NCI-H1048 (cell line): Measurements from ENCODE around the gene LDLRAD3.
"Not testable (repeated sequence)": the region's sequence is repeated elsewhere in the genome, so short reads cannot be mapped to it uniquely, and the experiment has no call there.

Experiments used
- DNase-seq: peaks from one replicate; lab custom pipeline; 2025; lab: John Stamatoyannopoulos, UW

Gene LDLRAD3

DNA sequence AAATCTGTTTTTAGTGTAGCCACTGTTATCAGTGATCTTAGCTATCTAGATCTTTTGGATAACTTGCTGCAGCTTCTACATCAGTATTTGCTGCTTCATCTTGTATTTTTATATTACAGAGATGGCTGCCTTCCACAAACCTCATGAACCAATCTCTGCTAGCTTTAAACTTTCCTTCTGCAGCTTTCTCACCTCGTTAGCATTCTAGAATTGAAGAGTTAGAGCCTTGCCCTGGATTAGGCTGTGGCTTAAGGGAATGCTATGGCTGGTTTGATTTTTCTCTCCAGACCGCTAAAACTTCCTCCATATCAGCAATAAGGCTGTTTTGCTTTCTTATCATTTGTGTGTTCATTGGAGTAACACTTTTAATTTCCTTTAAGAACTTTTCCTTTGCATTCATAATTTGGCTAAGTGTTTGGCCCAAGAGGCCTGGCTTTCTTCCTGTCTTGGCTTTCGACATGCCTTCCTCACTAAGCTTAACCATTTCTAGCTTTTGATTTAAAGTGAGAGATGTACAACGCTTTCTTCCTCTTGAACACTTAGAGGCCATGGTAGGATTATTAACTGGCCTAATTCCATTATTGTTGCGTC, 51.9 kb downstream of the LDLRAD3 start:
- no peak for DNase-seq

DNA sequence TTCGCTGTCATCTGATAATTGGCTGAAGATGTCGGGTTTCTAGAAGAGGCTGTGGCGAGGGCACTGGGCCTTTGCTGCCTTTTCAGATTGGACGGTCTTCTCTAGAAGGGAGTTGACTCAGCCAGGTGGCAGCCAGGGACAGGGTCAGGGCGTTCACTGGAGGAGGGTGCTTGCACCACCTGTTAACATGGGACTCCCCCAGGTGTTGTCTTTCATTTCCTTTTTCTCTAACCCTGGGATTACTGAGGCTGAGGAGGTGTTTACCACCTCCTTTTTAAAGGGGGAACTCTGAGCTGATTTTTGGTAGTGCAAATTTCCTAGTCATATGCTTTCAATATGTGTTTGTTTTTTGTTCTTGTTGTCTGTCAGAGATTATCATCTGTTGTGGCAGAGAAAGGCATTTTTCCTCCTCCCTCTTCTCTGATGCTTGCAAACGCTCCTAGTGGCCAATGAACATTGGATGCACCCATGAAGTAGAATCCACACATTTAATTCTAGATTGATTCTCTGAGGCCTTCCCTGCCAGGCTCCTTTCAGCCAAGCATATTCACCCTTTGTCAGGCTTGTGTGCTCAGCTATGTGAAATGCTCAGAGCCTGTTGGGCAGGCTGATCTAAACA, 54.1 kb downstream of the LDLRAD3 start:
- no peak for DNase-seq

DNA sequence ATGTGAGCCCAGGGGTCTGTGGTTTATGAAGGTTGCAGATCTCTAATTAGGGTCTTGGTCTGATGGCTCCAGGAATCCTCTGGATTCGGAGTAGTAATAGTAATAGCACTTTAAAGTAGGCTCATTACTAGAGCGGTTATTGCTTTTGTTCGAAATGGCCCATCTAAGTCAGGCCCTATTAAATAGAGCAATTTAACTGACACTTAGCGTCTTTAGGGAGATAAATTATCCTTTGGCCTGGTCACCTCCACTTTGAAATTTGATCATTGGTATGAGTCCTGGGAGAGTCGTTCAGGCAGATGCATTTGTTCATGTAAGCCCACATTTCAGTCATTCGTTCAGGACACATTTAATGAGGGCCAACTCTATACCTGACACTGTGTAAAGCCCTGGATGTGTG, 54.8 kb downstream of the LDLRAD3 start:
- no peak for DNase-seq

DNA sequence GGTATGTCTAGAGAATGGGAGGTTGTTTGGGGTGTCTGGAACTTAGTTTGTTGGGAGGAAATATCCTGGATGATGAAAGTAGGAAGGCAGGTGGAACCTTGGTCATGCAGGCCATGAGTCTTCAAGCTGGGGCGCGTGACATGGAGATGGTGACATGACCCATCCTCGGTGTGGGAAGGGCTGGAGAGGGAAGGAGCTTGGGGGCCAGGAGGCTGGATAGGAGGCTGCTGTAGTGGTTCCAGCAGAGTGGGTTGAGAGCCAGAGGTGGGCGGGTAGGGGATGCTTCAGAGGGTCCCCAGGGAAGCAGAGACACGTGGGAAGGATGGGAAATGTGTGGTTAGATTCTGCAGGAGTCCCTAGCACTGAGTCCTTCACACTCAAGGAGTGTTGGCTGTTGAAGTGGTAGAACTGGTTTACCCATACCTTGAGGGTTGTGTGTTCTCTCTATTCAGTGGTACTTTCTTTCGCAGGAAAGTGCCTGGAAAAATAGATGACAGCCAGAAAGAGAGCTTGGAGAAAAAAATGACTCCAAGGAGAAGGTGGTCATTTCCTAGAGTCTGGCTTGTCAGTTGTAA, 56.8 kb downstream of the LDLRAD3 start:
- DNase-seq = no peak

DNA sequence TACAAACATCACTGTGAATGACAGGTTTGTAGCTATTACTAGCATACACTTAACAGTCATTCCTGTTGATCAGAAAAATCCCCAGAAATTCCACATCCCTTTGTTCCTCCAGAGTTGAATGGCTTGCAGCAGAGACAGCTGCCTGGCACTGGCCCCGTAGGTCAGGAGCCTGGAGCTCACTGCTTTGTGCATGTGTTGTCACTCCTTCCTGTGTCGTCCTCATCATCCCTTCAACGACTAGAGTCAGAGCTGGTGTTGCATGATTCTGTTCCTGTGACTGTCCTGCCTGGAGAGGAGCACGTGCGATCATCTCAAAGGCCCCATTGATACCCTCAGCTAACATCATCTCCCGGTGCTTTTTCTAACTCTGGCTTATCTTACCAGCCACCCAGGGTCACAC, 58.3 kb downstream of the LDLRAD3 start:
- DNase-seq = no peak

DNA sequence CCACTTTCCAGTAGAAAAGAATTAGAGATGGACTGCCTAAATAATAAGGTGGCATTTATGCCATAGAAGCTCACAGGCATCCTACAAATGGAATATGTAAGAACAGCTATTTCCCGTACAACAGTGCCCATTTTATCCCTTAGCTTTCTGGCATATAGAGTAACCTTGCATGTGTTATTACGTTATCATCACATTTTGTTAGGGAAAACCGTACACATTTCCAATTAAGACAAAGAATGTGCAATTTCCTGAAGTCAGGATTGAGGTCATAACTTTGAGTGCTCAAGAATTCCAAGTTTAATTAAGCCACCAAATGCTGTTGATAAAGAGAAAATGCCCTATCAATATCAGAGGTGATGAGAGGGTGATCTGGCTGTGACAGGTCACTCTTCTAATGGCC, 58.9 kb downstream of the LDLRAD3 start:
- no peak for DNase-seq

DNA sequence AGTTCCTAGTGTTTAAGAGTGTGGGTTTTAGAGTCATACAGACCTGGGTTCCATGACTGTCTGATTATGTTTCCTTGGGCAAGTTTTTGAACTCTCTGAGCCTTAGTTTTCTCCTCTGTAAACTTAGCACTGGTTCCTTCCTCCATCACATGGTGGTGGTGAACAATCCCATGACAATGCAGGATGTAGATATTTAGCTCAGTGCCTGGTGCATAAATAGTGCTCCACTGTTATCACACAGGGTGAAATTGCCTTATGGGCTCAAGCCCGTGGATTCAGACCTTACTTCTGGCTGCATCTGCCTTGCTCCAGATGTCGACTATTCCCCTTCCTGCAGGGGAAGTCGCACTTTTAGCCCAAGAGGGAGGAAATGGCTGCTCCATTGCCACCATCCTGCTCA, 62.7 kb downstream of the LDLRAD3 start:
- DNase-seq = no peak

DNA sequence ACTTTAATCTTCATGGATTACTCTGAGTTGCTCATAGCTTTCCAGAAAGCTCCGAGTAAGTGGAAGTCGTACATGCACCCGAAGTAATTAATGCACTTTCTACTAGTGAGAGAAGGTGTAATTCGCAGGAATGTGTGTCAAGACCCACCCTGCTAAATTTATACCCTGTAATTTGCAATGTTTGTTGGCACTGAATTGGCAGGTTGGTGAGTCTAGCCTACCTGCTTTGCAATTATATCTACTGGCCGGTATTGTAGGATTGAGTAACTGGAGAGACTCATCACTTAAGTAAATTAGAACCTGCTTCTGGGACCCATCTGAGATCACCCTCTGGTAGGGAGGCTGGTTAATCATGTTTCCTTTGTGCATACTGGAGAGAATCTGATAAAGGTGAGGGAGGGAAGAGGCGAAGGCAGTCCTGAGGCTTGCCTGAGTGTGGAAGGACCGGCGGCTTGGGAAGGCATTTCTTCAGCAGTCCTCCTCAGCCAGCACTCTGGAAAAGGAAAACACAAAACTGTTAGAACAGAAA, 63.3 kb downstream of the LDLRAD3 start:
- no peak for DNase-seq

DNA sequence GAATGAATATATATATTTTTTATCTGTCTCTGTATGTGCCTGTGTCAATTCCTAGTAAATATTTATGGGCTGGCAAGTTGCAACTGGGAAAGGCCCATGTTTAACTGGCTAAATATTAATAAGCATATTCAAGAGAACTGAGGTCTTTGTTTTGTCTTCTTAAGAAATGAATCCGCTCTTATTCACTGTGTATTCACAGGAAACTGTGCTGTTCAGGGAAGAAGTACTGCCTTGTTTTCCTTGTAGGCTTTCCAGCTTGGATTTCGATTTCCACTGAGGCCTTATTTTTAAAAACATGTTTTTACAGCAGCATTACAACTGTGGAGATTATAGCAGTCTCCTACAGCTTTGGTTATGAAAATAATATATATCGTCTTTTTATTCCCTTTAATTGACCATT, 64.7 kb downstream of the LDLRAD3 start:
- DNase-seq = no peak

DNA sequence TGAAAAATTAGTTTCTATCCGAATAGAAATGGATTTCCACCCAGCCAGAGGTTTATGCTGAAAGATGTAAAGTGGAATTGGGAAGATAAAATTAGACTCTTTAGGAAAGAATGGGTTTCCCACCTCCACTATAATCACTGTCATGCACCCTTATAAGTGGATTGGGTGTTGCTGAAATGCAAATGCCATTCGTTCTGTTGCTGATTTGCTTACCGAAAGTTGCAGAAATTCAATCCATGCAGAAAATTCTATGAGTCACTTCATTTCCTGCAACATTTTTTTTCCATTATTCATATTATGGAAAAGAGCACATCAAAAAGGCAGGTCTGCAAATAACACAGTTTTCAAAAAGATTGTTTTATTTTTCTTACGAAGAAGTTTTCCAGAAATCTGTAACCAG, 65.6 kb downstream of the LDLRAD3 start:
- peak; percentile 2 for DNase-seq

DNA sequence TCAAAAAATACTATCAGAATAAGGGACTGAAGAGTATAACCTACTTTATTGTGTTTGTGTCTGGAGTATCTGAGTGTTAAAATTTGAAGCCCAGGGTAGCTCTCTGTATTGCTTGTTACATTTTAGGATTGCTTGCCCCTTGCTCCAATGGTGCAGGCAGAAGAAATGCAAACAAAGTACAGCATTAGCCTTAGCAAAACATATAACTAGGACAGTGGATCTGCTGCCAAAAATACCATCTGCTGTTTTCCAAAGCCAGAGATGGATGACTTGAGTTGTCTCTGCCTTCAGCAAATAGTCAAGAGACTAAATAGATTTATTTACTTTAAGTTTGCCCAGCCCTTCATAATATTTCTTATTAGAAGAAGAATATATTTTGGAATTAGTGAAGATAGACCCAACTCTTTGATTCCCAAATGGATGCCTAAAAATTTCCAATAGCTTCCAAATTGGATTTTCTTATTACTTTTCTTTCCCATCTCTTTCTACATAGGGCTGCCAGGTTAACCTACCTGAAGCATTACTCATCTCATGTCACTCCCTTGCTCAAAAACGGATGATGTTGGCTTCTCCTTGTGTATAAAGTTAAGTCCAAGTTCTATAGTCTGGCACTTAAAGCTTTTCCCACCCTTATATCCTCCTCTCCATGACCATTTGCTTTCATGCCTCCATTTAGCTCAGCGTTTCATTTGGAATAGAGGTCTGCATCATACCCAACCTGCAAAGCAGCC, 66.3 kb downstream of the LDLRAD3 start:
- no peak for DNase-seq

DNA sequence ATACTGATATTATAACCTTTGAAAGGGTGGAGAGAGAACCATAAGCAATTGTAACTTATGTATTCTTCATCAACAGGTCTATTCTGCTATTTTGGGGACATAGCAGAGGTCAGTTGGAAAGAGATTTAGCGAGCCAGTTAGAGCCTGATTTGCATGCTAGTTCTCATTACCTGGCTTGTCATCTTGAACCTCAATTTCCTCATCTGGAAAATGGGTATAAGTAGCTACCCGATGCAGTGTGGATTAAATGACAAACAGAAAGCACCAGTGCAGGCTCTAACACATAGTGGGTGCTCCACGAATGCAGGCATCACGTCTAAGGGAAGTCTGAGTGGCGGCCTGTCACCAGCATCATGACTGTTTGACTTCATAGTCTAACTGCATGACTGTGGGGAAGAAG, 67.7 kb downstream of the LDLRAD3 start:
- no peak for DNase-seq

DNA sequence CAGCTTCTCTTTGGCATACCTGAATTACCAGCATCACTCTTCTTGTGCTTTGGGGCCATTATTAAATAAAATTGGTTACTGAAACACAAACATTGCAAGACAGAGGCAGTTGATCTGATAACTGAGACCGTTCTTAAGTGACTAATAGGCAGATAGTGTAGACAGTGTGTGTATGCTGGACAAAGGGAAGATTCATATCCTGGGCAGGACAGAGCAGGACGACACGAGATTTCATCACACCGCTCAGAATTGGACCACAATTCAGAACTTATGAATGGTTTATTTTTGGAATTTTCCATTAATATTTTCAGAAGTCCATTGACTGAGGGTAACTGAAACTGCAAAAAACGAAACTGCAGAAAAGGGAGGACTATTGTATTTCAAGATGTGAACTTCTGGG, 68.6 kb downstream of the LDLRAD3 start:
- no peak for DNase-seq

DNA sequence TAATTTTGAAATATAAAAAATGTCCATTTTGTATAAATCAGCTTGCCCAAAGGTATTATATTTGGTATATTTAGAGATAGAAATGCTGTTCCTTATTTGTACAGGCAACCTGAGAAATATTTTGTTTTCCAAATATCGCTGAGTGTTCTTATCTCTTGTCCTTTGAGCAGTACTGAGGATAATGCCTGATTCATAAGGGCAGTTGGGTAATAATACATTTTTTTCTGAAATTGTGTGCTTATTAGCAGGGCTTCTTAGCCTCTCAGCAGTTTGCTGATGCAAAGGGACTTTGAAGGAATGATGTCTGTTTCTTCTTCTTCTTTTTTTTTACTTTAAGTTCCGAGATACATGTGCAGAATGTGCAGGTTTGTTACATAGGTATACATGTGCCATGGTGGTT, 69.1 kb downstream of the LDLRAD3 start:
- no peak for DNase-seq

DNA sequence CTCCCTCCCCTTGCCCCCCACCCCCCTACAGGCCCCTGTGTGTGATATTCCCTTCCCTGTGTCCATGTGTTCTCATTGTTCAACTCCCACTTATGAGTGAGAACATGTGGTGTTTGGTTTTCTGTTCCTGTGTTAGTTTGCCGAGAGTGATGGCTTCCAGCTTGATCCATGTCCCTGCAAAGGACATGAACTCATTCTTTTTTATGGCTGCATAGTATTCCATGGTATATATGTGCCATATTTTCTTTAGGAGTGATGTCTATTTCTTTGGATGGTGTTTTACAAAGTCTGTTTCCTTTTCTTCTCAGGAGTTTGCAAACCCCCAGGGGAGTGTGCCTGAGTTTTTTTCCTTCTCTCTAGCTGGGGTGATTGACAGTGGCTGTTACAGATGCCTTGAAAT, 69.6 kb downstream of the LDLRAD3 start:
- not testable (repeated sequence) for DNase-seq

DNA sequence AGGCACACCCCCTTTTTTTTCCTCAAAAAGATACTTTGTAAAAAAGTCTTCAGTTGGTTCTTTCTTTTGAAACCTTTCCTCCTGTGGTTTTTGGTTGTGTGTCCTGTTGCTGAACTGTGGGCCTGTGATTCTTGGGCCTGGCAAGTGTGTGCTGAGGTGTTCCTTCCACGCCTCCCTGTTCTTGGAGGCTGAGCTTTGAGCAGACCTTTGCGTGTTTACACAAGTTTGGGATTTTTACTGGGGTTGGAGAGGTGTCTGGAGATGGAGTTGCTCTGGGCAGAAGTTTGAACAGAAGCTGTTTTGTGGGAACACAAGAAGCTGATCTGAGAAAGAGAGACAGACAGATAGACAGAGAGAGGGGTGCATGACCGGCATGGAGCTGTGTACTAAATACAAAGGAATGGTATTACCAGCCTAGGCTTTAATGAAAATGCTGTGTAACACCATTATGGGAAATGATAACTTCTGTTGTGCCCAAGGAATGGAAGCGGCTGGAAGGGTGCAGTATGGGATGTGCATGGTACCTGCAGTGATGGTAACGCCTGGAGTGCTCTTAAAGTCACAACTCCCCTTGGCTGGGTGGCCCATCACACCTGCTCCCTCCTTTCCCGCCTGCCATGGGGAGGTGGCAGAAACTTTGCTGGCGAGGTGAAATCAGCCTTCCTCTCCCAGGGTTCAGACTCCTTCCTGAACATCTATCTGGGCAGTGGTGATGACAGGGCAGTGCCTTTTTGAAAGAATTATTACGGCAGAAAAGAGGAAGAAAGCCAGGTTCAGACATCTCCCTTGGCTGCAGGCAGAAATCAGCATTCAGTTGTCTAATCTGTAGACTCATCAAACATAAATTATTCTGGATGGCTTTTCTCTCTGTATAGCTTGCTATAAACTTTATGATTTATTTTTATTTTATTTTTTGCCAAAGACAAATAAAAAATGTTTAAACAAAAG, 70.4 kb downstream of the LDLRAD3 start:
- no peak for DNase-seq

DNA sequence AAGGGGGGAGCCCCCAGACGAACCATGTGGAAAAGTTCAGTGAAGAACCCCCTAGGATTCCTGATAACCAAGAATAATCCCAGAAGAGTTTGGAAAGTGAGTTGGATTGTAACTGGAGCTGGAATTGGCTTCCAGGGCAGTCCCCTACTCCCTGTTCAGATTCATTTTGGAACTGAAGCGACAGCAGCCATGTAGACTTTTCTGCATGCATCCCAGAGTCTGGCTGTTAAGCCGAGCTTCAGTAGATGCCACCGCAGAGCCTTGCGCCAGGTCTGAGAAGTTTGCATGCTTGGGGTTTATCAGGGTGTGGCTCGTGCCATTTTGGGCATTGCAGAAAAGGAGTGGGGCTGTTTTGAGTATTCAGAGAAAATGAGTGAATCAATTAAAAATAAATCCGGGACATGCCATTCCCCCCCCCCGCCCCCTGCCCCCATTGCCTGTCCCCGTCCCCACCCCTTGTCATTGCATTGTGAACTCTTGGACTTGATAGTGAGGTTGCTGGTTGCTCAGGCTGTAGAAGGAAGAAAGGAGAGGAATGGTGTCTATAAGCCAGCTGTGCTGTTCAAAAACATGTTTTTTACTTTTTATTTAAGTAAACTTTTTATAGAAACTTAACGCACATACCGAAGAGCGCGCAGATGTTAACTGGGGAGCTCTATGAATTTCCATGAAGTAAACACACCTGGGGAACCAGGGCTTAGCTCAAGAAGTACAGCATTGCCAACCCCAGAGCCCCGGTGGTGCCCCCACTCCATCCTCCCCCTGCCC, 71.2 kb downstream of the LDLRAD3 start:
- no peak for DNase-seq

DNA sequence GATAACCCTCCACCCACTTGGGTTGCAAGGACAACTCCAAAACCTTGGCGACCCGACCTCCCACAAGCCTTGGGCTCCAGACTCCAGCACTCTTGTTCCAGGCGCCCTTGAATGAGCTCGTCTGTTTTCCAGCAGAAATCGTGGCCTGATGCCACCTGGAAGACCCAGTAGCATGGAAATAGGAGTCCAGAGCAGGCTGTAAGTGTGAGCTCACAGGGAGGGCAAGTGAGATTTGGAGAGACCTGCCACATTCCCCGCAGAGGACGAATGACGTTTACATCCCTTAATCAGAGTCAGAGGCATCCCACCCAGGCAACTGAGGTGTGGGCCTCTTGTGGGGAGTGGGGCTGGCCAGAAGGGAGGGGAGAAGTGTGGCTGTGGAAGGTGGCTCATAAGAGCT, 71.9 kb downstream of the LDLRAD3 start:
- DNase-seq = no peak

DNA sequence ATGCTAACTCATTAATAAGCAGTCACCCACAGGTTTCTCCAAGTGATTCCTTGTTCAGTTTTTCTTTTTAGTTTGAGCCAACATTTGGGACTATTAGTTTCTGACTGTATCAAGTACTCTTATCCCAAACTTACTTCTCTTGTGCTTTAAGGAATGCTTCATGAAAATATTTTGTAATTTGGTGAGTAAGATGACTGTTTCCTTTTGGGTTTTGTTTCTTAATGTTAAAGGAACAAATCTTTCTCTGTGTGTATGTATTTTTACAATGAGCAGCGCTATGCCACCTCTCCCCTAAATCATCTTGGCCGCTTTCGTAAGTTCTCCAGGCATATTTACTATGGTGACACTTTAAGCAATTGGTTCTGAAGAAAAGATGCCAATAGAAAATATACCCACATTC, 72.4 kb downstream of the LDLRAD3 start:
- DNase-seq = no peak

DNA sequence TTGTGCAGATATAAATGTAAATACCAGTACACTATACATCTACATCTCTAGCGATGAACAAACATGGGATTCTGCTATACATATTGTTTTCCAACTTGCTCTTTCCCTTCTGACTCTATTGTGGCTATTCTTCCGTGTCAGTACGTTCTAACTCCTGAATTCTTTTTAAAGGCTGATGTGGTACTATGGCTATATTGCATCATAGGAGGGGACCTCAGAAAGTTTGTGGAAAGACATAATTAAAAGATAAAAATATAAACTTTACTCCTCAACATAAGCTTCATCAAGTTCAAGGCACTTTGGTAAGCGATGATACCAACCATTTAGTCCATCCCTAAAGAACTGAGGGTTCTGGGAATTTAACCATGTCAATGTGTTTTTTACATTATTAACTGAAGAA, 72.8 kb downstream of the LDLRAD3 start:
- DNase-seq = no peak

DNA sequence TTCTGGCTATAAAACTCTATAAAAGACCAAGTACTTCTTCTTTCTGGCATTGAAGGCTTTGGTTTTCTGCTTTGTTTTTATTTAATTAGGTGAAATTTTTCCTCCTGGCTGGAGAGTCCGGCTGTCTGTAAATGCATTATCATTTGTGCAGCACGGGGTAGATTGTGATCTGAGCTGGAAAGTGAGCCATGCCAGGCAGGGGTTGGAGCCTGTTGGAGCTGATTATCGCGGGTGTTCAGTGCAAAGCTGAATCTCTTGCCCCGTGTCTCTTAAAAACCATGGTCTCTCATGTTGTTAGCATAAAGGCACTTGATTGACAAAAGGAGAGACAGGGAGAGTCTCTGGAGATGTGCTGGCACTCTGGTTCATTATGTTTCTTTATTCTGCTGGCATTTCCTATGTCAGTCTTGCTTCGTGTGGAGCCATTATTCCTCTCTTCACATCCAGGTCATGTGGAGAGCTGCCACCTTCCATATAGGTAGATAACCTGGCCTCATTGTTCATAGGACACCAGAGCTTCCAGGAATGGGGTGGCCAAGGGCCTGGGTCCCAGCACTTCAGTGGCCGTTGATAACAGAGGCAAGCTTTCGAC, 75.2 kb downstream of the LDLRAD3 start:
- DNase-seq = no peak
